Heart right ventricle (tissue), 16 donors: ENCODE measurements around the gene TBCE. TPM values are rescaled to one million over a fixed set of nuclear protein-coding genes. Genes with fewer than 3 reads are reported as not detected.

Source experiments
- ATAC-seq, 8 donors: fragments of 200-7000 bp; cut with Tn5 transposase; one replicate each; pipeline ENCODE4 v1.9.1; 2020; ENCODE audit warnings: mild to moderate bottlenecking in 8 of 8, moderate library complexity in 8 of 8, moderate number of reproducible peaks in 1 of 8
- DNase-seq, 2 donors: peaks; one replicate each; pipeline ENCODE4 v3.0.0-alpha.2; 2020
- H3K27ac ChIP-seq, 10 donors: fragments of 200-600 bp; sonication (generic) in 2 of 10; one replicate each; pipeline versions ENCODE4 v1.5.0 to v1.8.0; 2020 to 2022; ENCODE audit warnings: mild to moderate bottlenecking in 3 of 10
- H3K27me3 ChIP-seq, 7 donors: fragments of 200-600 bp; one replicate each; pipeline ENCODE4 v1.8.0; 2021 to 2022; ENCODE audit warnings: mild to moderate bottlenecking in 2 of 7
- H3K36me3 ChIP-seq, 9 donors: fragments of 200-600 bp; sonication (generic) in 1 of 9; one replicate each; pipeline versions ENCODE4 v1.5.0 to v1.8.0; 2020 to 2022; ENCODE audit warnings: mild to moderate bottlenecking in 2 of 9
- H3K4me1 ChIP-seq, 9 donors: fragments of 200-600 bp; sonication (generic) in 1 of 9; one replicate each; pipeline versions ENCODE4 v1.5.0 to v1.8.0; 2020 to 2022; ENCODE audit warnings: mild to moderate bottlenecking in 4 of 9
- H3K4me3 ChIP-seq, 10 donors: fragments of 200-600 bp; sonication (generic) in 2 of 10; one replicate each; pipeline versions ENCODE4 v1.5.0 to v1.8.0; 2020 to 2022; ENCODE audit warnings: mild to moderate bottlenecking in 7 of 10, moderate library complexity in 2 of 10
- H3K9me3 ChIP-seq, 11 donors: fragments of 200-600 bp in 10 of 11; sonication (generic) in 2 of 11; one replicate each; pipeline versions ENCODE4 v1.5.0 to v1.8.0; 2013 to 2022; ENCODE audit warnings: mild to moderate bottlenecking in 2 of 11, control low read depth in 1 of 11, moderate library complexity in 1 of 11
- WGBS, 2 donors: extraction: QIAGEN DNeasy Blood & Tissue Kit; methylation state at CpG; one replicate each; pipeline ENCODE4 v1.1.7; 2013; ENCODE audit warnings: inconsistent platforms in 1 of 2; 5-methylcytosine and 5-hydroxymethylcytosine counted together
- intact Hi-C, 10 donors: fragments of 100-400 bp; cut with DNase I; formaldehyde crosslinking; loops; one replicate each; pipeline versions ENCODE4 v1.11.1 to v1.14.2; 2022
- polyA plus RNA-seq, 2 donors: library from polyadenylated mRNA; stranded (reverse); fragments of 200-250 nt; gene quantifications; one replicate each; pipeline ENCODE4 v1.2.3, GENCODE V29; 2013
- total RNA-seq, 10 donors: library from RNA; stranded (reverse); fragmentation: NEBNext Ultra II Directional in 3 of 10; extraction: Animal tissue kit (Norgen Biotek cat#: 25700) in 3 of 10; gene quantifications; one replicate each; pipeline versions ENCODE4 v1.2.1 to v1.2.4, GENCODE V29; 2021 to 2023
- TF ChIP-seq, protein P1 (sequence below), 9 donors: fragments of 200-600 bp; sonication (generic) in 2 of 9; IDR thresholded peaks; one replicate each; pipeline versions ENCODE4 v1.5.0 to v1.8.0; 2021 to 2022; ENCODE audit warnings: antibody characterized with exemption in 9 of 9, mild to moderate bottlenecking in 5 of 9, moderate library complexity in 1 of 9
- donor health status: Arrhythmogenic right ventricular cardiomyopathy.
- donor health status: ischemic (EF 13 %, LVEDD 7.1; RV severe dilation, severe dysfunction).
- donor health status: healthy with polysubstance abuse.
- donor health status: DM: no; HTN: yes; CAD: no.
- donor health status: DM: no; HTN: no; CAD: no.
- donor health status: ischemic (EF 25% LVEDD 6.9; RV normal size, moderate dysfunction).
- donor health status: ischemic (EF 25% LVEDD 5.7; RV mildly dilated, moderate dysfunction).
- donor health status: healthy.
- donor health status: DM: yes; HTN: yes; CAD: no.
- donor health status: Ischemic cardiomyopathy.
- donor health status: ischemic (EF 35%, LVEDD 5.7; RV mildly dilated, moderate dysfunction).
- donor health status: nonischemic (EF 11% LVEDD 7.7; RV severe dilation, severe dysfunction).
- donor health status: DM: yes; HTN: yes; CAD: no.
- donor health status: PGD.
- donor health status: ischemic (EF 29% LVEDD 5.4; RV normal size, mild dysfunction).
- donor health status: nonischemic (EF 23%, LVEDD 6.1; RV moderate dilation, normal function).

The TBCE gene
- total and polyA plus RNA-seq, 12 donors = 9.0 to 42.9 (median 20.0) TPM

DNA sequence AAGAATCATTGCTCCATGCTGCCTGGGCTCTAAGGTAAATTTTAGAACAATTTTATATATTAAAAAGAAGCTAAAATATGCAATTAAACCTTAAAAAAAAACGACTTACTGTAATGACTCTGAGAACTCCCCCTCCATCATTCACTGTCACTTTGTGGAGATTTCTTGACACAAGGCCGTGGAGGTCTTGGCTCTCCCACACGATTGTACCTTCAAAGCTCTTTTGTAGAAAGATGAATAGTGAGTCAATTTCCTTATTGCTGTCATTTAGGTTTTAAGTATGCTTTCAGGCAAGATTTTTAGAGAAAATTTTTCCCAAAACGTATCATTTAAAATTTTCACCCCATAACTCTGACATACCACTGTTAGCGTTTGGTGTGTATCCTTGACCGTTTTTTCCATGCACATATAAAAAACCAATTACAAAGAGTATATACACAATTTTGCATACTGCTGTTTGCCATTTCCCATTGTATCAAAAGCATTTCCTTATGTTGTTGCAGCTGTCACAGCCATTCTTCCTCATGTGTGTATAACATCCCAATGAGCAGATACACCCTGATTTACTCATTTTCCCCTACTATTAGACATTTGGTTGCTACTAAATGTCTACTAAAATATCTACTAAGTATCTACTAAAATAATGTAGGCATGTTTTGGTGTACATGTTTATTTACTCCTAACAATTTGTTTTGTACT lies 103.7 kb downstream of the TBCE start:
- H3K36me3 ChIP-seq = peaks cover 0 to 85% (median 8%) of the 10 kb centered on the region in 9 donors
- 78 to 87% methylated on average over 6 of the region's 6 CpGs for WGBS, 2 donors
- no peaks in the 10 kb centered on the region for H3K4me1 ChIP-seq
- no peak overlapping the region for H3K4me3 ChIP-seq
- intact Hi-C loops = no loop called here
- DNase-seq (no peak), ATAC-seq (no peak)
- TF ChIP-seq, protein P1, sequence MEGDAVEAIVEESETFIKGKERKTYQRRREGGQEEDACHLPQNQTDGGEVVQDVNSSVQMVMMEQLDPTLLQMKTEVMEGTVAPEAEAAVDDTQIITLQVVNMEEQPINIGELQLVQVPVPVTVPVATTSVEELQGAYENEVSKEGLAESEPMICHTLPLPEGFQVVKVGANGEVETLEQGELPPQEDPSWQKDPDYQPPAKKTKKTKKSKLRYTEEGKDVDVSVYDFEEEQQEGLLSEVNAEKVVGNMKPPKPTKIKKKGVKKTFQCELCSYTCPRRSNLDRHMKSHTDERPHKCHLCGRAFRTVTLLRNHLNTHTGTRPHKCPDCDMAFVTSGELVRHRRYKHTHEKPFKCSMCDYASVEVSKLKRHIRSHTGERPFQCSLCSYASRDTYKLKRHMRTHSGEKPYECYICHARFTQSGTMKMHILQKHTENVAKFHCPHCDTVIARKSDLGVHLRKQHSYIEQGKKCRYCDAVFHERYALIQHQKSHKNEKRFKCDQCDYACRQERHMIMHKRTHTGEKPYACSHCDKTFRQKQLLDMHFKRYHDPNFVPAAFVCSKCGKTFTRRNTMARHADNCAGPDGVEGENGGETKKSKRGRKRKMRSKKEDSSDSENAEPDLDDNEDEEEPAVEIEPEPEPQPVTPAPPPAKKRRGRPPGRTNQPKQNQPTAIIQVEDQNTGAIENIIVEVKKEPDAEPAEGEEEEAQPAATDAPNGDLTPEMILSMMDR (IDR thresholded peaks at IDR 0.05) = no peak
- H3K9me3 ChIP-seq = no peaks in the 10 kb centered on the region
- no peak overlapping the region for H3K27ac ChIP-seq
- H3K27me3 ChIP-seq = no peaks in the 10 kb centered on the region

DNA sequence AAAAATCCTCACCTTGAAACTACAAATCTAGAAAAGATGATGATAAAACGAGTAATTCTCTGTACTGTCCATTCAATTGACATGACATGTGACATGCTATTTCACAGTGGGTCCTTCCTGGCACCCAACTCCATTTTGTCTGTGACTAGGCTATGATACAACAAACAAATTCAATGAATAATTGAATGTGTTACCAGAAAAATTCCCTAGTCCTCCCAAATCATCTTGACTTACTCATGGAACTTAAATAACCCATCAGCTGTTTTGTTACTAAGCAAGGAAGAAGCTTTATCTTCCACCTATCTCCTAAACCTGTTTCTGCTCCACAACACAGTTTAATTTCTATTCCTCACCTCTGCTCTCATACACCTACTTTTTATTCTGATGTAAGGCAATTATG lies 106.6 kb downstream of the TBCE start:
- WGBS, 2 donors = 83 to 87% methylated on average over 1 of the region's 1 CpG
- H3K4me1 ChIP-seq = no peaks in the 10 kb centered on the region
- ATAC-seq = no peak
- no peaks in the 10 kb centered on the region for H3K9me3 ChIP-seq
- no peak overlapping the region for H3K27ac ChIP-seq
- H3K27me3 ChIP-seq = no peaks in the 10 kb centered on the region
- TF ChIP-seq, protein P1 (IDR thresholded peaks at IDR 0.05) = no peak
- intact Hi-C loops = no loop called here
- DNase-seq = no peak
- H3K36me3 ChIP-seq = peaks cover 0 to 86% (median 8%) of the 10 kb centered on the region in 9 donors
- H3K4me3 ChIP-seq = no peak overlapping the region

DNA sequence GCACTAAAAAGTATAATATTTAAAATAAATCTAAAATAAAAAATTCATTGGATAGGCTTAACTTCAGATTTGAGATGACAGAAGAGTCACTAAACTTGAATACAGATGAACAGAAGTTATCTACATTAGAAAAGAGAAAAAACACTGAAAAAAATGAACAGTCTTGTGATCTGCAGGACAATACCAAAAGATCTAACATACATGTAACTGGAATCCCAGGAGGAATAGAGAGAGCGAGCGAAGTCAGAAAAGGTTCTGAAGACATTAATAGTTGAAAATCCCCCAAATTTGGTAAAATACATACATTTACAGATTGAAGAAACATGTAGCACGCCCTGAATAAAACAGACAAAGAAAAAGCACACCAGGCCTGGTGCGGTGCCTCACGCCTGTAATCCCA lies 115.9 kb downstream of the TBCE start:
- intact Hi-C loops = no loop called here
- 98 to 100% methylated on average over 5 of the region's 5 CpGs for WGBS, 2 donors

DNA sequence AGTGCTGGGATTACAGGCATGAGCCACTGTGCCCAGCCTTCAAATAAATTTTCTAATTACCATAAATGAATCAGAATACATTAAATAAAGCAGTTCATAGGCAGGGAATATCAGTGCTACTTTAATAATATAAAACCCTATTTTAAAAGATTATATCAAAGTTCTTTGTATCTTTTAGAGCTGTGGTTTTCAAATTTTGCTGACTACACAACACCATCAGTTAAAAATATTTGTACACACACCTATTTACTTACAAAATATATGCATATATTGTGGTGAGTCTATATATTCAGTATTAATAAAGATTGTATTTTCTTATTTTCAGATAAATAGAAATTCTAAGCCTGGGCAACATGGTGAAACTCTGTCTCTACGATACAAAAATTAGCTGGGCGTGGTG lies 118.3 kb downstream of the TBCE start:
- Histone ChIP-seq H3K9me3 (peaks cover 0 to 9% (median 0%) of the 10 kb centered on the region in 11 donors), H3K4me3 (no peak overlapping the region), H3K4me1 (no peaks in the 10 kb centered on the region), H3K27me3 (no peaks in the 10 kb centered on the region), H3K27ac (no peak overlapping the region), H3K36me3 (peaks cover 0 to 77% (median 16%) of the 10 kb centered on the region in 9 donors)
- 99% methylated on average over 2 of the region's 2 CpGs for WGBS, 2 donors
- ATAC-seq (no peak), DNase-seq (no peak)
- TF ChIP-seq, protein P1 (IDR thresholded peaks at IDR 0.05) = no peak
- intact Hi-C loops = no loop called here

More for the DNA sequence above, 115.9 kb downstream of the TBCE start:
- Histone ChIP-seq H3K4me3 (no peak overlapping the region), H3K36me3 (peaks cover 0 to 78% (median 21%) of the 10 kb centered on the region in 9 donors), H3K27ac (no peak overlapping the region), H3K27me3 (no peaks in the 10 kb centered on the region), H3K9me3 (peaks cover 0 to 9% (median 0%) of the 10 kb centered on the region in 11 donors), H3K4me1 (no peaks in the 10 kb centered on the region)
- TF ChIP-seq, protein P1 (IDR thresholded peaks at IDR 0.05) = no peak
- no peak for DNase-seq
- no peak for ATAC-seq
